ENCODE results near the gene RASGRP1. TPM values are rescaled to one million over a fixed set of nuclear protein-coding genes. Genes with fewer than 3 reads are reported as not detected.

Gene RASGRP1
- total RNA-seq, 1 experiment from 2014 or later = 0.51 TPM

- no TSS peak for BruUV-seq (replicated peaks)
- Histone ChIP-seq H3K27me3 (ENCODE audit: control insufficient read depth, insufficient read depth, low read length) (no peaks in the 10 kb centered on the region), H3K36me3 (ENCODE audit: control insufficient read depth, insufficient read depth, low read length) (peaks cover 5% of the 10 kb centered on the region; the same call in 1 of the 2 replicates), H3K27ac (ENCODE audit: low read length) (no peak overlapping the region), H3K9me3 (ENCODE audit: control insufficient read depth, insufficient read depth, low read depth, low read length) (no peaks in the 10 kb centered on the region), H3K4me1 (ENCODE audit: control insufficient read depth, insufficient read depth, low read length) (no peaks in the 10 kb centered on the region), H3K4me3 (ENCODE audit: low read depth in 2 of 2, low read length in 2 of 2) (no peak overlapping the region)
- ChIA-PET CTCF (interaction anchor here (0.7 kb wide), 1 partner anchor 213 kb away, joined by 3 read pairs; no protein-coding TSS in a partner anchor), POLR2A (interaction anchor here (0.6 kb wide), 1 partner anchor 68 kb away, joined by 3 read pairs; no protein-coding TSS in a partner anchor)
- TF ChIP-seq REST (IDR thresholded peaks at IDR 0.05; ENCODE audit: insufficient read depth in 1 of 2, low read depth in 2 of 2, low read length in 1 of 2) (no peak), CTCF (IDR thresholded peaks at IDR 0.05) (no peak), POLR2AphosphoS5 (IDR thresholded peaks at IDR 0.05; ENCODE audit: low read depth, low read length) (no peak), TCF7L2 (IDR thresholded peaks at IDR 0.05; ENCODE audit: low read depth, low read length) (no peak), SIN3A (IDR thresholded peaks at IDR 0.05; ENCODE audit: borderline replicate concordance, insufficient read depth, low read depth, low read length) (no peak)
- intact Hi-C loops (cut with micrococcal nuclease; ENCODE audit: unreplicated experiment) = no loop called here
- no peak for ATAC-seq
- no peak for DNase-seq (ENCODE audit: low read depth, low spot score)
- in situ Hi-C loops (cut with HindIII; ENCODE audit: low pct_unique_long_range_greater_than_20kb, low sequenced_read_pairs) = loop anchor here (25.0 kb wide), 1 partner anchor 216 kb away; no protein-coding TSS in a partner anchor
Measured at GRCh38 chr15:38470816-38471215, 93.8 kb downstream of the RASGRP1 start.

- DNase-seq (ENCODE audit: low read depth, low spot score) = no peak
- Histone ChIP-seq H3K36me3 (ENCODE audit: control insufficient read depth, insufficient read depth, low read length) (peaks cover 3% of the 10 kb centered on the region; the same call in 1 of the 2 replicates), H3K27ac (ENCODE audit: low read length) (no peak overlapping the region), H3K4me1 (ENCODE audit: control insufficient read depth, insufficient read depth, low read length) (no peaks in the 10 kb centered on the region; the same call in none of the 2 replicates), H3K9me3 (ENCODE audit: control insufficient read depth, insufficient read depth, low read depth, low read length) (no peaks in the 10 kb centered on the region), H3K27me3 (ENCODE audit: control insufficient read depth, insufficient read depth, low read length) (no peaks in the 10 kb centered on the region), H3K4me3 (ENCODE audit: low read depth in 2 of 2, low read length in 2 of 2) (no peak overlapping the region)
- ATAC-seq = no peak
- ChIA-PET POLR2A (no interaction called here), CTCF (no interaction called here)
- no TSS peak for BruUV-seq (replicated peaks)
- in situ Hi-C loops (cut with HindIII; ENCODE audit: low pct_unique_long_range_greater_than_20kb, low sequenced_read_pairs) = loop anchor here (25.0 kb wide), 1 partner anchor 223 kb away; no protein-coding TSS in a partner anchor
- intact Hi-C loops (cut with micrococcal nuclease; ENCODE audit: unreplicated experiment) = no loop called here
- TF ChIP-seq TCF7L2 (IDR thresholded peaks at IDR 0.05; ENCODE audit: low read depth, low read length) = no peak
- TF ChIP-seq CTCF (IDR thresholded peaks at IDR 0.05) = no peak
- no peak for TF ChIP-seq REST (IDR thresholded peaks at IDR 0.05; ENCODE audit: insufficient read depth in 1 of 2, low read depth in 2 of 2, low read length in 1 of 2)
- TF ChIP-seq POLR2AphosphoS5 (IDR thresholded peaks at IDR 0.05; ENCODE audit: low read depth, low read length) = no peak
- no peak for TF ChIP-seq SIN3A (IDR thresholded peaks at IDR 0.05; ENCODE audit: borderline replicate concordance, insufficient read depth, low read depth, low read length)
Measured at GRCh38 chr15:38464675-38465074, 99.9 kb downstream of the RASGRP1 start.
